Activated CD4-positive, alpha-beta T cell treated with anti-CD3 and anti-CD28 coated beads, Interleukin-2, Interleukin-6, amounts not matched to agents 100 ng/mL and 50 ng/mL, durations not matched to agents 16 hours and 8 hours (primary cell): ENCODE data around the gene TOR1AIP2.
A peak's percentile ranks its signal among the peaks of the same experiment; 100 is the strongest.

Experiments
- DNase-seq: peaks from one replicate; pipeline ENCODE4 v3.0.0-alpha.2; 2020

Gene TOR1AIP2

GRCh38 chr1:179825206-179825605 lies 52.4 kb downstream of the TOR1AIP2 start:
- DNase-seq = no peak

GRCh38 chr1:179824265-179824664 lies 53.3 kb downstream of the TOR1AIP2 start:
- DNase-seq = no peak

GRCh38 chr1:179823693-179824092 lies 53.9 kb downstream of the TOR1AIP2 start:
- no peak for DNase-seq

- no peak for DNase-seq
These were observed 55.5 kb downstream of the TOR1AIP2 start for GRCh38 chr1:179822065-179822464.

GRCh38 chr1:179821524-179821923 lies 56.1 kb downstream of the TOR1AIP2 start:
- no peak for DNase-seq

GRCh38 chr1:179820226-179820970 lies 57.2 kb downstream of the TOR1AIP2 start:
- DNase-seq = no peak

GRCh38 chr1:179818743-179819173 lies 58.8 kb downstream of the TOR1AIP2 start:
- no peak for DNase-seq

- no peak for DNase-seq
These were observed 59.3 kb downstream of the TOR1AIP2 start for GRCh38 chr1:179818260-179818659.

- no peak for DNase-seq
These were observed 59.8 kb downstream of the TOR1AIP2 start for GRCh38 chr1:179817789-179818188.

- no peak for DNase-seq
These were observed 60.5 kb downstream of the TOR1AIP2 start for GRCh38 chr1:179817056-179817455.

GRCh38 chr1:179816196-179816960 lies 61.2 kb downstream of the TOR1AIP2 start:
- no peak for DNase-seq

- no peak for DNase-seq
These were observed 62.0 kb downstream of the TOR1AIP2 start for GRCh38 chr1:179815641-179816040.

GRCh38 chr1:179814546-179814838 lies 63.1 kb downstream of the TOR1AIP2 start:
- no peak for DNase-seq

- no peak for DNase-seq
These were observed 63.7 kb downstream of the TOR1AIP2 start for GRCh38 chr1:179813626-179814545.

GRCh38 chr1:179812501-179813292 lies 64.9 kb downstream of the TOR1AIP2 start:
- no peak for DNase-seq

GRCh38 chr1:179810367-179810715 lies 67.3 kb downstream of the TOR1AIP2 start:
- no peak for DNase-seq

- DNase-seq = peak; percentile 69
These were observed 67.9 kb downstream of the TOR1AIP2 start for GRCh38 chr1:179809506-179810366.

- DNase-seq = no peak
These were observed 69.1 kb downstream of the TOR1AIP2 start for GRCh38 chr1:179808503-179808902.

GRCh38 chr1:179807691-179808485 lies 69.7 kb downstream of the TOR1AIP2 start:
- DNase-seq = no peak

- no peak for DNase-seq
These were observed 70.3 kb downstream of the TOR1AIP2 start for GRCh38 chr1:179807291-179807690.

GRCh38 chr1:179806333-179806732 lies 71.3 kb downstream of the TOR1AIP2 start:
- DNase-seq = no peak
